Motor neuron (in vitro differentiated cells): Measurements from ENCODE around the gene MRPL58. TPM values are rescaled to one million over a fixed set of nuclear protein-coding genes. Genes with fewer than 3 reads are reported as not detected.
A peak's percentile ranks its signal among the peaks of the same experiment; 100 is the strongest.
"Not testable (repeated sequence)": the region's sequence is repeated elsewhere in the genome, so short reads cannot be mapped to it uniquely, and the experiment has no call there.

Experiments used
- ATAC-seq, 8 experiments: fragments of 200-7000 bp; cut with Tn5 transposase; replicated peaks in 6 of 8; 2 replicates each; pipeline ENCODE4 v1.8.0; 2021; ENCODE audit warnings: mild to moderate bottlenecking in 8 of 8, moderate library complexity in 8 of 8
- H3K27ac ChIP-seq, 2 donors: fragments of 250-450 bp; sonication (Bioruptor Pico); 2 replicates each; pipeline ENCODE4 v1.9.0; 2021; ENCODE audit warnings: antibody characterized with exemption in 2 of 2, mild to moderate bottlenecking in 2 of 2, moderate library complexity in 1 of 2
- H3K4me1 ChIP-seq, 2 donors: fragments of 250-450 bp; sonication (Bioruptor Pico); replicated peaks in 1 of 2; 2 replicates each; pipeline ENCODE4 v1.6.1; 2021; ENCODE audit warnings: antibody characterized with exemption in 2 of 2, mild to moderate bottlenecking in 2 of 2, moderate library complexity in 1 of 2
- H3K4me3 ChIP-seq, 5 donors: fragments of 250-450 bp; sonication (Bioruptor Pico); 2 replicates each; pipeline ENCODE4 v1.9.0; 2021; ENCODE audit warnings: antibody characterized with exemption in 5 of 5, mild to moderate bottlenecking in 5 of 5, moderate library complexity in 4 of 5
- WGBS, 10 experiments: fragments of 450-650 bp; shearing (Covaris generic); methylation state at CpG; one replicate each; pipeline ENCODE4 v1.0.0; 2022; 5-methylcytosine and 5-hydroxymethylcytosine counted together
- in situ Hi-C, 9 experiments: fragments of 400-800 bp; cut with MboI; loops; one replicate each; pipeline ENCODE4 v1.15.0; 2021; ENCODE audit warnings: low sequenced_read_pairs in 9 of 9, low pct_unique_long_range_greater_than_20kb in 2 of 9; ENCODE audit not compliant: unreplicated experiment in 9 of 9
- total RNA-seq, 8 experiments: library from RNA; unstranded; fragments of 300-600 nt; gene quantifications; 2 replicates each; pipeline versions ENCODE4 v1.2.3 to v1.2.4, GENCODE V29; 2022

MRPL58 gene
- total RNA-seq, 8 experiments from 2014 or later, result 27.6 to 52.5 (median 34.8) TPM

GRCh38 chr17:74994440-74994839, 18.0 kb upstream of the MRPL58 start:
- 50 to 100% (median 92%) methylated on average over 2 to 7 of the region's 7 CpGs; no CpG with 5 or more reads in 1 of the 10 experiments for WGBS, 10 experiments
- in situ Hi-C loops, result no loop called here
- Histone ChIP-seq H3K4me3 (no peak overlapping the region), H3K4me1 (peaks cover 0 to 4% of the 10 kb centered on the region in 2 donors), H3K27ac (no peak overlapping the region)
- ATAC-seq, result no peak

DNA sequence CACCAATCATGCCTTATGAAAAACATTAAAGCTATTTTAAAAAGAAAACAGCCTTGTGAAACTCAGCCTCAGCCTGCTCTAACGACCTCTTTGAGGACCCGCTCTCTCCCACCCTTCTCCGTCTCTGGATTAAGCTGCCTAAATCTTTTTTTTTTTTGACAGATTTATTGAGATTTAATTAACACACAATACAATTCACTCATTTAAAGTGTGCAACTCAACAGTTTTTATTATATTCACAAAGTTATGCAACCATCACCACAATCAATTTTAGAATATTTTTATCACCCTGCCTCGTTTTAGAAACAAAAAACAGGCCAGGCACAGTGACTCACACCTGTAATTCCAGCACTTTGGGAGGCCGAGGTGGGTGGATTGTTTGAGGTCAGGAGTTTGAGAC, 16.6 kb upstream of the MRPL58 start:
- in situ Hi-C loops, result no loop called here
- peak in 1 of 8 experiments; percentile 29 for ATAC-seq
- H3K4me3 ChIP-seq, result no peak overlapping the region
- WGBS, 10 experiments, result 38 to 100% (median 92%) methylated on average over 1 to 5 of the region's 5 CpGs
- no peak overlapping the region for H3K27ac ChIP-seq
- H3K4me1 ChIP-seq, result no peaks in the 10 kb centered on the region

GRCh38 chr17:74998783-74999182, 13.7 kb upstream of the MRPL58 start:
- Histone ChIP-seq H3K4me3 (no peak overlapping the region), H3K27ac (no peak overlapping the region), H3K4me1 (no peaks in the 10 kb centered on the region)
- no peak for ATAC-seq
- 33 to 100% (median 93%) methylated on average over 1 to 3 of the region's 6 CpGs; no CpG with 5 or more reads in 3 of the 10 experiments for WGBS, 10 experiments
- in situ Hi-C loops, result no loop called here

- in situ Hi-C loops, result no loop called here
- ATAC-seq, result no peak
- H3K27ac ChIP-seq, result no peak overlapping the region
- no peaks in the 10 kb centered on the region for H3K4me1 ChIP-seq
- H3K4me3 ChIP-seq, result no peak overlapping the region
- WGBS, 10 experiments, result 20 to 100% (median 76%) methylated on average over 1 to 3 of the region's 4 CpGs; no CpG with 5 or more reads in 4 of the 10 experiments
These were observed 12.9 kb upstream of the MRPL58 start for GRCh38 chr17:74999523-74999922.

GRCh38 chr17:75001915-75002843, 10.3 kb upstream of the MRPL58 start:
- peak in 2 of 8 experiments; percentile 4 to 13 for ATAC-seq
- no peaks in the 10 kb centered on the region for H3K4me1 ChIP-seq
- no peak overlapping the region for H3K4me3 ChIP-seq
- WGBS, 10 experiments, result 57 to 100% (median 90%) methylated on average over 1 to 3 of the region's 15 CpGs; no CpG with 5 or more reads in 4 of the 10 experiments
- H3K27ac ChIP-seq, result no peak overlapping the region
- in situ Hi-C loops, result no loop called here

- in situ Hi-C loops, result no loop called here
- WGBS, 10 experiments, result 80 to 100% (median 94%) methylated on average over 2 to 15 of the region's 76 CpGs; no CpG with 5 or more reads in 3 of the 10 experiments
- ATAC-seq, result peak in 5 of 8 experiments; percentile 25 to 40 (median 33)
- Histone ChIP-seq H3K4me3 (no peak overlapping the region), H3K4me1 (no peaks in the 10 kb centered on the region), H3K27ac (no peak overlapping the region)
These were observed 9.2 kb upstream of the MRPL58 start for GRCh38 chr17:75003070-75003956.

DNA sequence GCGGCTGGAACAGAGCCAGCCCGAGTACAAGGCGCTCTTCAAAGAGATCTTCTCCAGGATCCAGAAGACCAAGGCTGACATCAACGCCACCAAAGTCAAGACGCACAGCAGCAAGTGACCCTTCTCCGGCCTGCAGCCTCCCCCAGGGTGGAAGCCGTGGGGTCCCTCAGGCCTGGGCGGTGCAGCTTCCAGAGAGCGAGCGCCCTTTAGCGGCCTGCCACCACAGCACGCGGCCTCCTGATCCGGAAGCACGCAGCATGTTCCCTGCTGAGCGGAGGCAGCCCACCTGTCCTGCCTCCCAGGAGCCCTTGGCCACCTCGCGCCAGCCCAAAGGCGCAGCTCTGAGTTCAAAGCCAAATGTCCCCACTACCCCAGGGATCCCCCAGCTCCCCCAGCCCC, 8.5 kb upstream of the MRPL58 start:
- Histone ChIP-seq H3K4me3 (no peak overlapping the region), H3K4me1 (no peaks in the 10 kb centered on the region), H3K27ac (no peak overlapping the region)
- 60 to 100% (median 96%) methylated on average over 1 to 11 of the region's 19 CpGs; no CpG with 5 or more reads in 6 of the 10 experiments for WGBS, 10 experiments
- ATAC-seq, result peak in 2 of 8 experiments; percentile 4 to 10
- in situ Hi-C loops, result no loop called here

DNA sequence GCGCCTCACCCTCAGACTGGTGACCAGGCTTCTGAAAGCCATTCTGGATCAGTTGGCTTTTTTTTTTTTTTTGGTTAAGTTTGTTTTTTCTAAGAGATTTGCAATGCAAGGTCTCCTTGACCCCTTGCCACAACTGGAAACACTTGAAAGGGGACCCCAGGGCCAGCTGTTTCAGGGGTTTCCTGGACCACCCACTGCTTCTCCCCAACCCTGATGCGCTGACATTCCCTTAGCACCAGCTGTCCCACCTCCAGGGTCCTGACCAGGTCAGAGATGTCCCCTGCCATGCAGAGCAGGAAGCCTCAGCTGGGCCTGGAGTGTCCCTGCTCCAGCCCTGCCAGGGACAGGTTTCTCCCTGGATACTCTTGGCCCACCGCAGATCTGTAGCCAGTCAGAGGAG, 8.1 kb upstream of the MRPL58 start:
- in situ Hi-C loops, result no loop called here
- Histone ChIP-seq H3K4me3 (no peak overlapping the region), H3K4me1 (no peaks in the 10 kb centered on the region), H3K27ac (no peak overlapping the region)
- no peak for ATAC-seq
- 100% methylated on average over 2 of the region's 3 CpGs; no CpG with 5 or more reads in 9 of the 10 experiments for WGBS, 10 experiments

- 66 to 100% methylated on average over 1 to 3 of the region's 8 CpGs; no CpG with 5 or more reads in 8 of the 10 experiments for WGBS, 10 experiments
- in situ Hi-C loops, result no loop called here
- Histone ChIP-seq H3K4me3 (no peak overlapping the region), H3K4me1 (no peaks in the 10 kb centered on the region), H3K27ac (no peak overlapping the region)
- ATAC-seq, result no peak
These were observed 7.2 kb upstream of the MRPL58 start for GRCh38 chr17:75005291-75005690.

DNA sequence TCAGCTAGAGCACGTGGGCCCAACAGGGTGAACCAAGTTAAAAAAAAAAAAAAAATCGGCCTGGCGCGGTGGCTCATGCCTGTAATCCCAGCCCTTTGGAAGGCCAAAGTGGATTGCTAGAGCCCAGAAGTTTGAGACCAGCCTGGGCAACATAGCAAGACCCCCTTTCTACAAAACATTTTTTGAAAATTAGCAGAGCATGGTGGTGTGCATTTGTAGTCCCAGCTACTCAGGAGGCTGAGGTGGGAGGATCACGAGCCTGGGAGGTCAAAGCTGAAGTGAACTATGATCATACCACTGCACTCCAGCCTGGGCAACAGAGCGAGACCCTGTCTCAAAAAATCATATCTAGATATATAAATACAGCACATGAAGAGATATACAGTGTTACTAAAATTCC, 6.4 kb upstream of the MRPL58 start:
- 90 to 100% (median 95%) methylated on average over 1 to 6 of the region's 6 CpGs; no CpG with 5 or more reads in 1 of the 10 experiments for WGBS, 10 experiments
- ATAC-seq, H3K4me3 ChIP-seq, H3K4me1 ChIP-seq, in situ Hi-C loops, H3K27ac ChIP-seq: not testable (repeated sequence)

GRCh38 chr17:75006653-75007052, 5.8 kb upstream of the MRPL58 start:
- no peak overlapping the region for H3K27ac ChIP-seq
- 96 to 100% (median 100%) methylated on average over 2 to 5 of the region's 5 CpGs; no CpG with 5 or more reads in 7 of the 10 experiments for WGBS, 10 experiments
- peaks cover 2 to 9% of the 10 kb centered on the region in 2 donors for H3K4me1 ChIP-seq
- no peak overlapping the region for H3K4me3 ChIP-seq
- in situ Hi-C loops, result no loop called here
- no peak for ATAC-seq

- Histone ChIP-seq H3K4me3 (no peak overlapping the region), H3K27ac (no peak overlapping the region), H3K4me1 (peaks cover 7 to 14% of the 10 kb centered on the region in 2 donors)
- in situ Hi-C loops, result no loop called here
- 80 to 100% (median 100%) methylated on average over 1 to 4 of the region's 6 CpGs; no CpG with 5 or more reads in 4 of the 10 experiments for WGBS, 10 experiments
- no peak for ATAC-seq
These were observed 4.1 kb upstream of the MRPL58 start for GRCh38 chr17:75008373-75008772.
